ENCODE measurements around the gene DHRS3. TPM values are rescaled to one million over a fixed set of nuclear protein-coding genes. Genes with fewer than 3 reads are reported as not detected.

The DHRS3 gene
- total and polyA plus RNA-seq, 10 of the 15 experiments (the other 5 are each of a cell fraction or from before 2014, with no cell fraction given) = 0.23 to 29.7 (median 1.2) TPM

DNA sequence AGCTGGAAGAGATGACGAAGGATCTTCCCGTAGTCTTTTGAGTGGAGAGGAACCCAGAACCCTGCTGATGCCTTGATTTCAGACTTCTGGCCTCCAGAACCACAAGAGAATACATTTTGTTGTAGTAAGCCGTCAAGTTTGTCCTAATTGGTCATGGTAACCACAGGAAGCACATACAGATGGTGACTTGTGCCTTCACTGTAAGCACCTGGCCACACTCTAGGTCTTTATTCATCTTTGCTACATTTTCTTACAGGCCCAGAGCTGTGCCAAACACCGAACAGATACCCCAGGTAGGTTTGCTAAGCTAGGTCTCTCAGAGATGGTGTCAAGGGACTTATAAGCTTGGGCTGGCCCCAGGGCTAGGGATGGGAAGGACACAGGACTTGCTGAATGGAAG lies 4.8 kb downstream of the DHRS3 start:
- Histone ChIP-seq H3K4me1 (ENCODE audit: control insufficient read depth, insufficient read depth, low read length) (no peaks in the 10 kb centered on the region), H3K4me2 (ENCODE audit: control insufficient read depth, insufficient read depth) (no peak overlapping the region), H3K27me3 (replicated peaks in 1 of 2; ENCODE audit: control insufficient read depth in 2 of 2, insufficient read depth in 2 of 2, low read length in 1 of 2) (peaks cover 3 to 5% of the 10 kb centered on the region in 2 experiments), H3K79me2 (ENCODE audit: control insufficient read depth, insufficient read depth, low read length) (no peaks in the 10 kb centered on the region), H4K20me1 (ENCODE audit: control insufficient read depth, insufficient read depth) (no peaks in the 10 kb centered on the region; the same call in 1 of the 2 replicates), H3K9me3 (replicated peaks; ENCODE audit: control insufficient read depth, insufficient read depth, low read length) (no peaks in the 10 kb centered on the region; the same call in 2 of the 3 replicates), H2AFZ (ENCODE audit: control insufficient read depth, low read depth, low read length) (no peak overlapping the region), H3K27ac (ENCODE audit: control insufficient read depth, insufficient read depth) (no peak overlapping the region), H3K36me3 (ENCODE audit: control insufficient read depth in 2 of 2, insufficient read depth in 2 of 2, low read length in 1 of 2) (no peaks in the 10 kb centered on the region), H3K4me3 (no peak overlapping the region), H3K9ac (ENCODE audit: control insufficient read depth, insufficient read depth, low read length) (no peak overlapping the region)
- TF ChIP-seq SIX5 (IDR thresholded peaks at IDR 0.05; ENCODE audit: low read depth, low read length, severe bottlenecking) (no peak), EZH2 (IDR thresholded peaks at IDR 0.05; ENCODE audit: borderline replicate concordance, control insufficient read depth, low read depth, low read length) (no peak), ZSCAN29 (IDR thresholded peaks at IDR 0.05) (no peak), SMAD1 (IDR thresholded peaks at IDR 0.05; ENCODE audit: low read depth, partially characterized antibody) (no peak), CBX5 (IDR thresholded peaks at IDR 0.05; ENCODE audit: low read depth) (no peak), BACH1 (IDR thresholded peaks at IDR 0.05; ENCODE audit: borderline replicate concordance) (no peak), BCL11A (IDR thresholded peaks at IDR 0.05; ENCODE audit: low read depth, low read length) (no peak)
- TF ChIP-seq, protein P1, sequence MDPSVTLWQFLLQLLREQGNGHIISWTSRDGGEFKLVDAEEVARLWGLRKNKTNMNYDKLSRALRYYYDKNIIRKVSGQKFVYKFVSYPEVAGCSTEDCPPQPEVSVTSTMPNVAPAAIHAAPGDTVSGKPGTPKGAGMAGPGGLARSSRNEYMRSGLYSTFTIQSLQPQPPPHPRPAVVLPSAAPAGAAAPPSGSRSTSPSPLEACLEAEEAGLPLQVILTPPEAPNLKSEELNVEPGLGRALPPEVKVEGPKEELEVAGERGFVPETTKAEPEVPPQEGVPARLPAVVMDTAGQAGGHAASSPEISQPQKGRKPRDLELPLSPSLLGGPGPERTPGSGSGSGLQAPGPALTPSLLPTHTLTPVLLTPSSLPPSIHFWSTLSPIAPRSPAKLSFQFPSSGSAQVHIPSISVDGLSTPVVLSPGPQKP (IDR thresholded peaks at IDR 0.05; ENCODE audit: low read depth, low read length) = no peak
- TF ChIP-seq, protein P2, sequence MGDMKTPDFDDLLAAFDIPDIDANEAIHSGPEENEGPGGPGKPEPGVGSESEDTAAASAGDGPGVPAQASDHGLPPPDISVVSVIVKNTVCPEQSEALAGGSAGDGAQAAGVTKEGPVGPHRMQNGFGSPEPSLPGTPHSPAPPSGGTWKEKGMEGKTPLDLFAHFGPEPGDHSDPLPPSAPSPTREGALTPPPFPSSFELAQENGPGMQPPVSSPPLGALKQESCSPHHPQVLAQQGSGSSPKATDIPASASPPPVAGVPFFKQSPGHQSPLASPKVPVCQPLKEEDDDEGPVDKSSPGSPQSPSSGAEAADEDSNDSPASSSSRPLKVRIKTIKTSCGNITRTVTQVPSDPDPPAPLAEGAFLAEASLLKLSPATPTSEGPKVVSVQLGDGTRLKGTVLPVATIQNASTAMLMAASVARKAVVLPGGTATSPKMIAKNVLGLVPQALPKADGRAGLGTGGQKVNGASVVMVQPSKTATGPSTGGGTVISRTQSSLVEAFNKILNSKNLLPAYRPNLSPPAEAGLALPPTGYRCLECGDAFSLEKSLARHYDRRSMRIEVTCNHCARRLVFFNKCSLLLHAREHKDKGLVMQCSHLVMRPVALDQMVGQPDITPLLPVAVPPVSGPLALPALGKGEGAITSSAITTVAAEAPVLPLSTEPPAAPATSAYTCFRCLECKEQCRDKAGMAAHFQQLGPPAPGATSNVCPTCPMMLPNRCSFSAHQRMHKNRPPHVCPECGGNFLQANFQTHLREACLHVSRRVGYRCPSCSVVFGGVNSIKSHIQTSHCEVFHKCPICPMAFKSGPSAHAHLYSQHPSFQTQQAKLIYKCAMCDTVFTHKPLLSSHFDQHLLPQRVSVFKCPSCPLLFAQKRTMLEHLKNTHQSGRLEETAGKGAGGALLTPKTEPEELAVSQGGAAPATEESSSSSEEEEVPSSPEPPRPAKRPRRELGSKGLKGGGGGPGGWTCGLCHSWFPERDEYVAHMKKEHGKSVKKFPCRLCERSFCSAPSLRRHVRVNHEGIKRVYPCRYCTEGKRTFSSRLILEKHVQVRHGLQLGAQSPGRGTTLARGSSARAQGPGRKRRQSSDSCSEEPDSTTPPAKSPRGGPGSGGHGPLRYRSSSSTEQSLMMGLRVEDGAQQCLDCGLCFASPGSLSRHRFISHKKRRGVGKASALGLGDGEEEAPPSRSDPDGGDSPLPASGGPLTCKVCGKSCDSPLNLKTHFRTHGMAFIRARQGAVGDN (IDR thresholded peaks at IDR 0.05) = no peak
- BruUV-seq (replicated peaks) = no TSS peak
- intact Hi-C loops (cut with micrococcal nuclease; ENCODE audit: unreplicated experiment) = no loop called here
- in situ Hi-C loops (cut with MboI) = no loop called here
- FAIRE-seq (no peak), DNase-seq (ENCODE audit: low read depth, low spot score) (no peak), ATAC-seq (no peak)
- RAD21 ChIA-PET (ENCODE audit: unreplicated experiment) = no interaction called here
- WGBS (ENCODE audit: insufficient coverage, insufficient replicate concordance, low lambda C conversion rate, missing lambda C conversion rate) = 46% methylated on average over 4 of the region's 4 CpGs
- CTCF ChIA-PET = interaction anchor here (2.8 kb wide), 1 partner anchor 12 kb away, joined by 10 read pairs; no protein-coding TSS in a partner anchor
- SMC1A ChIA-PET (ENCODE audit: uncharacterized antibody, unreplicated experiment) = no interaction called here
- POLR2A ChIA-PET = interaction anchor here (1.0 kb wide), 1 partner anchor 9 kb away, joined by 3 read pairs; no protein-coding TSS in a partner anchor
